ENCODE measurements around the gene PKNOX2.

DNA sequence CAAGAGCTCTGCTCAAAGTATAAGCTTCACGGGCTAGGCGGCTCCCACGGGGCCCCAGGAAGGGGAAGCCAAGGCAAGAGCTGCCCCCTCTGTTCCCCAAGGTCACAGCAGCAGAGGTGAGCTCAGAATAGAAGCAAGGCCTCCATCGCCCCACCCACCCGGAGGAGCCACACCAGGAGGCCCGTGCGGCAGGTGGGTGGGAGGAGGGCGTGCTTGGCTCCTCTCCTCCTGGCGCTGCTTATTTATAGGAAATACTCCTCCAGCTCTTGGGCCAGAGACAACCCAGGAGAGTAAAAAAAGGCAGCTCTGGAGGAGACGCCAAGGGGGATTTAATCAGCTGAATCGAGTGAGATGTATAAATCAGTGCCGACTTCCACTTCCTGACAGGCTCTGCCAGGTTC, 243.8 kb downstream of the PKNOX2 start:
- TF ChIP-seq, protein P1, sequence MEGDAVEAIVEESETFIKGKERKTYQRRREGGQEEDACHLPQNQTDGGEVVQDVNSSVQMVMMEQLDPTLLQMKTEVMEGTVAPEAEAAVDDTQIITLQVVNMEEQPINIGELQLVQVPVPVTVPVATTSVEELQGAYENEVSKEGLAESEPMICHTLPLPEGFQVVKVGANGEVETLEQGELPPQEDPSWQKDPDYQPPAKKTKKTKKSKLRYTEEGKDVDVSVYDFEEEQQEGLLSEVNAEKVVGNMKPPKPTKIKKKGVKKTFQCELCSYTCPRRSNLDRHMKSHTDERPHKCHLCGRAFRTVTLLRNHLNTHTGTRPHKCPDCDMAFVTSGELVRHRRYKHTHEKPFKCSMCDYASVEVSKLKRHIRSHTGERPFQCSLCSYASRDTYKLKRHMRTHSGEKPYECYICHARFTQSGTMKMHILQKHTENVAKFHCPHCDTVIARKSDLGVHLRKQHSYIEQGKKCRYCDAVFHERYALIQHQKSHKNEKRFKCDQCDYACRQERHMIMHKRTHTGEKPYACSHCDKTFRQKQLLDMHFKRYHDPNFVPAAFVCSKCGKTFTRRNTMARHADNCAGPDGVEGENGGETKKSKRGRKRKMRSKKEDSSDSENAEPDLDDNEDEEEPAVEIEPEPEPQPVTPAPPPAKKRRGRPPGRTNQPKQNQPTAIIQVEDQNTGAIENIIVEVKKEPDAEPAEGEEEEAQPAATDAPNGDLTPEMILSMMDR (conservative IDR thresholded peaks at IDR 0.05): no peak
- no peak for TF ChIP-seq ZFX (IDR thresholded peaks at IDR 0.05)

All from C4-2B (cell line).